GM12878 (cell line): ENCODE results near the gene LMBR1. TPM values are rescaled to one million over a fixed set of nuclear protein-coding genes. Genes with fewer than 3 reads are reported as not detected.

ENCODE experiments used
- ATF7 ChIP-seq: fragments of 450-650 bp; IDR thresholded peaks from 2 replicates; pipeline ENCODE4 v1.6.1; 2016; ENCODE audit warnings: low read depth, mild to moderate bottlenecking
- BCLAF1 ChIP-seq: fragments of 450-650 bp; IDR thresholded peaks from 2 replicates; pipeline ENCODE4 v1.6.1; 2017; ENCODE audit warnings: antibody characterized with exemption, mild to moderate bottlenecking, moderate library complexity
- CHD2 ChIP-seq: IDR thresholded peaks from 2 replicates; pipeline ENCODE4 v1.6.1; 2011; ENCODE audit warnings: low read depth, low read length, improper control_type of control experiment, borderline replicate concordance
- CTCF ChIP-seq, 3 experiments: IDR thresholded peaks in 2 of 3; conservative IDR thresholded peaks in 1 of 3; 2 replicates each; pipeline ENCODE4 v1.5.1; 2011; ENCODE audit warnings: low read depth in 3 of 3, low read length in 3 of 3, mild to moderate bottlenecking in 3 of 3, control low read depth in 2 of 3, moderate library complexity in 2 of 3, inconsistent platforms in 1 of 3, mixed read lengths in 1 of 3; ENCODE audit not compliant: control insufficient read depth in 2 of 3, insufficient read depth in 1 of 3; ENCODE audit errors: extremely low read depth in 1 of 3
- EZH2 ChIP-seq: IDR thresholded peaks from 2 replicates; pipeline ENCODE4 v1.6.1; 2012; ENCODE audit warnings: low read depth, mild to moderate bottlenecking, control low read depth, inconsistent platforms, low read length, borderline replicate concordance; ENCODE audit not compliant: control insufficient read depth
- GABPA ChIP-seq: IDR thresholded peaks from 2 replicates; pipeline ENCODE4 v1.6.1; 2014; ENCODE audit warnings: antibody characterized with exemption, low read depth, mild to moderate bottlenecking, inconsistent platforms
- HDGF ChIP-seq: fragments of 450-650 bp; IDR thresholded peaks from 2 replicates; pipeline ENCODE4 v1.6.1; 2016; ENCODE audit warnings: antibody characterized with exemption
- IKZF2 ChIP-seq, 2 experiments: fragments of 450-650 bp; IDR thresholded peaks; 2 replicates each; pipeline ENCODE4 v1.6.1; 2017; ENCODE audit warnings: mild to moderate bottlenecking in 2 of 2, moderate library complexity in 2 of 2
- MTA2 ChIP-seq: fragments of 450-650 bp; IDR thresholded peaks from 2 replicates; pipeline ENCODE4 v1.6.1; 2016; ENCODE audit warnings: low read depth, mild to moderate bottlenecking, moderate library complexity
- MTA3 ChIP-seq: IDR thresholded peaks from 2 replicates; pipeline ENCODE4 v1.6.1; 2012; ENCODE audit warnings: low read length, inconsistent platforms, borderline replicate concordance
- NFIC ChIP-seq: IDR thresholded peaks from 2 replicates; pipeline ENCODE4 v1.6.1; 2012; ENCODE audit warnings: low read depth, mild to moderate bottlenecking, inconsistent platforms, low read length, moderate library complexity
- NKRF ChIP-seq: fragments of 450-650 bp; conservative IDR thresholded peaks from 2 replicates; pipeline ENCODE4 v1.6.1; 2017; ENCODE audit warnings: mild to moderate bottlenecking, moderate library complexity
- NR2C1 ChIP-seq: fragments of 450-650 bp; IDR thresholded peaks from 2 replicates; pipeline ENCODE4 v1.6.1; 2017; ENCODE audit warnings: antibody characterized with exemption, mild to moderate bottlenecking, moderate library complexity
- NR2C2 ChIP-seq: IDR thresholded peaks from 2 replicates; pipeline ENCODE4 v1.6.1; 2011; ENCODE audit warnings: borderline replicate concordance, low read depth; ENCODE audit not compliant: control insufficient read depth, insufficient read length
- PKNOX1 ChIP-seq: fragments of 450-650 bp; IDR thresholded peaks from 2 replicates; pipeline ENCODE4 v1.6.1; 2016; ENCODE audit warnings: mild to moderate bottlenecking
- POLR2AphosphoS2 ChIP-seq: IDR thresholded peaks from 2 replicates; pipeline ENCODE4 v1.6.1; 2011; ENCODE audit warnings: low read depth, mild to moderate bottlenecking, low read length, improper control_type of control experiment, moderate library complexity
- SMARCA5 ChIP-seq: fragments of 450-650 bp; IDR thresholded peaks from 2 replicates; pipeline ENCODE4 v1.6.1; 2017; ENCODE audit warnings: mild to moderate bottlenecking
- SUPT20H ChIP-seq: IDR thresholded peaks from 2 replicates; pipeline ENCODE4 v1.6.1; 2011; ENCODE audit warnings: low read depth, mild to moderate bottlenecking, low read length, moderate library complexity, borderline replicate concordance; ENCODE audit not compliant: control insufficient read depth
- TCF3 ChIP-seq: IDR thresholded peaks from 2 replicates; pipeline ENCODE4 v1.6.1; 2012; ENCODE audit warnings: low read depth, mild to moderate bottlenecking, low read length, borderline replicate concordance; ENCODE audit not compliant: insufficient read depth
- YBX1 ChIP-seq: fragments of 450-650 bp; IDR thresholded peaks from 2 replicates; pipeline ENCODE4 v1.6.1; 2016; ENCODE audit warnings: antibody characterized with exemption
- polyA plus RNA-seq, 11 experiments: library from polyadenylated mRNA; depleted of rRNA in 4 of 11; unstranded in 6 of 11; stranded (reverse) in 5 of 11; fragments of >200 nt; fragmentation: Nextera tagmentation in 4 of 11; fragmentation: Illumina TruSeq in 1 of 11; extraction: Ambion mirVana in 4 of 11; extraction: Trizol in 1 of 11; gene quantifications; 1 replicate in 1 of 11; 2 replicates in 10 of 11; pipeline versions ENCODE4 v1.2.1 to v1.2.3, GENCODE V29; 2011 to 2016; ENCODE audit warnings: inconsistent platforms in 2 of 11, missing spikeins in 2 of 11, low read depth in 1 of 11
- total RNA-seq, 4 experiments: library from RNA; depleted of rRNA in 3 of 4; stranded (reverse); fragments of >200 nt in 3 of 4; fragmentation: Illumina TruSeq in 1 of 4; extraction: Trizol in 1 of 4; gene quantifications; 2 replicates each; pipeline versions ENCODE4 v1.2.1 to v1.2.3, GENCODE V29; 2013 to 2021
- TF ChIP-seq, protein P1 (sequence below): fragments of 450-650 bp; IDR thresholded peaks from 2 replicates; pipeline ENCODE4 v1.6.1; 2017; ENCODE audit warnings: borderline replicate concordance

The LMBR1 gene
- total and polyA plus RNA-seq, 10 of the 15 experiments (the other 5 are each of a cell fraction or from before 2014, with no cell fraction given), result 4.0 to 63.5 (median 28.8) TPM

- no peak for TF ChIP-seq NKRF
- TF ChIP-seq PKNOX1, result no peak
- TF ChIP-seq NR2C2, result no peak
- TF ChIP-seq CHD2, result no peak
- no peak for TF ChIP-seq POLR2AphosphoS2
- no peak for TF ChIP-seq SUPT20H
- TF ChIP-seq NFIC, result no peak; the same call in 1 of the 2 replicates
- TF ChIP-seq ATF7, result no peak
- TF ChIP-seq BCLAF1, result no peak
- TF ChIP-seq, protein P1, sequence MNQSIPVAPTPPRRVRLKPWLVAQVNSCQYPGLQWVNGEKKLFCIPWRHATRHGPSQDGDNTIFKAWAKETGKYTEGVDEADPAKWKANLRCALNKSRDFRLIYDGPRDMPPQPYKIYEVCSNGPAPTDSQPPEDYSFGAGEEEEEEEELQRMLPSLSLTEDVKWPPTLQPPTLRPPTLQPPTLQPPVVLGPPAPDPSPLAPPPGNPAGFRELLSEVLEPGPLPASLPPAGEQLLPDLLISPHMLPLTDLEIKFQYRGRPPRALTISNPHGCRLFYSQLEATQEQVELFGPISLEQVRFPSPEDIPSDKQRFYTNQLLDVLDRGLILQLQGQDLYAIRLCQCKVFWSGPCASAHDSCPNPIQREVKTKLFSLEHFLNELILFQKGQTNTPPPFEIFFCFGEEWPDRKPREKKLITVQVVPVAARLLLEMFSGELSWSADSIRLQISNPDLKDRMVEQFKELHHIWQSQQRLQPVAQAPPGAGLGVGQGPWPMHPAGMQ, result no peak
- no peak for TF ChIP-seq GABPA
- TF ChIP-seq IKZF2 (IDR thresholded peaks at IDR 0.05), result peak; percentile 70 to 77
- peak; percentile 47; the same call in 1 of the 2 replicates for TF ChIP-seq MTA3
- TF ChIP-seq SMARCA5, result no peak
- no peak for TF ChIP-seq YBX1
- no peak for TF ChIP-seq HDGF
- TF ChIP-seq NR2C1, result no peak
- TF ChIP-seq EZH2, result no peak
- no peak for TF ChIP-seq MTA2
- no peak for TF ChIP-seq CTCF (IDR thresholded peaks at IDR 0.05 in 2 of 3, conservative IDR thresholded peaks at IDR 0.05 in 1 of 3; ENCODE audit: control insufficient read depth in 2 of 3, extremely low read depth in 1 of 3, insufficient read depth in 1 of 3, low read depth in 3 of 3, low read length in 3 of 3)
- no peak for TF ChIP-seq TCF3
These were observed 3.5 kb upstream of the LMBR1 start (continued) for GRCh38 chr7:156896388-156897022.
